Fibroblast of skin of abdomen (primary cell): ENCODE results near the gene PKD1L1.
"Not testable (repeated sequence)": the region's sequence is repeated elsewhere in the genome, so short reads cannot be mapped to it uniquely, and the experiment has no call there.

Source experiments
- DNase-seq: peaks from one replicate; pipeline ENCODE4 v3.0.0-alpha.2; 2013

The PKD1L1 gene

DNA sequence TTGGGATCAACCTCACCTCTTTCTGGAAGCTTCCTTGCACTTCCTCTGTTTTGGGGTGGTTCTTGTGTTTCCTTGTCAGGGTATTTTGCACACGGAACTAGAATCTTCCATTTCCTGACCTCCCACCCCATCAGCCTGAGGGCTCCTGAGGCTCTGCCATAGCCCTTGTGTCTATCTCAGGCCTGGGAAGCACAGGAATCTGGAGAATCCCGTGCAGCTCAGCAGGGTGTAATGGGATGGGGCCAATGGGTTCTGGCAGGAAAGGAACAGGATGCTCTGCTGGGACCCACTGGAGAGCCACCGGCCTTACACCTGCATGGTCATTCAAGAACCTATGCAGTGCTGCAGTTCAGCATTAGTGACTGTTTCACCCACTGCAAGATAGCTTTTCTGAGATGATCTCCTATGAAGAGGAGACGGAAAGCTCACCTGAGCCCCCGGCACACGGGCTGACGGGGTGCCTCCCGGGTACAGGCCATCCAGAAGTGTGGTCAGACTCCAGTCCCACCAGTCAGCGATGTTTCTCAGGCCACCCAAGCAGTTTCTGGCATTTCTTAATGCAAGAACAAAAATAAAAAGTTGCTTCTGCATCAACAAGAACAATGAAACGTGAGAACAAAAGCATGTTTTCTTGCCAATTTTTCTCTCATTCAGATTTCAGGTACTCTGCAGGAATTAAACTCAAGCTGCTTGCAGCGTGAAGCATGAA is 133.2 kb downstream of the PKD1L1 start:
- DNase-seq, result no peak

GRCh38 chr7:47813620-47814260 is 134.5 kb downstream of the PKD1L1 start:
- DNase-seq, result no peak

DNA sequence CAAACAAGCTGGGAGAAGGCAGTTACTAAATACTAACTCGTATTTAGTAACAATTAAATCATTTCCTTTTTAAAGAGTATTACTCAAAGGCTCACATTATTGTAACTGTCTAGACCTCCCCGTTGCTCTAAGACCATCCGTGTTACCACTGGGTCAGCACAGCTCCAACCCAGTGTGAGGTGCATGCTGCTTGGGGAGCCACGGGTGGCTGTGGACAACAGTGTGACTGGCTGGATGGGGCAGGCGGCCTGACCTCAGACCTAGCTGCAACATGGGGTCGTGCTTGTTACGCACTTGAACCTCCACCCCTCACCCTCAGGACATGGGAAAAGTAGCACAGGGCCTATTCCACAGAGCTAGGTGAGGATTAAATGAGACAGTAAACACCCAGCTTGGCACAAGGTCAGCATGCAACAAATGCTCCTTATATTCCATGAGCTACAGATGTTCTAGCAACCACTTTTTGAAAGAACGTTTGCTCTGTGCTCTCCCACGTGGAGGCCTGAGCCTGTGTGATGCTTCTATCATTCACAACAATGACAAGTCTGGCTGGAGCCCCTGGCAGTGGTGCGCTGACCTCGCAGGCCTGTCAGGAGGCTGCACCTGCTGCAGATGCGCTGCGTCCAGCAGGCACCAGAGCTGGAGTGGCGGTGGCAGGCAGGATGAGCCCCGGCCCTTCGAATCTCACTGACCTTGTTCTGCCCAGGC is 135.7 kb downstream of the PKD1L1 start:
- peak; percentile 25 for DNase-seq

DNA sequence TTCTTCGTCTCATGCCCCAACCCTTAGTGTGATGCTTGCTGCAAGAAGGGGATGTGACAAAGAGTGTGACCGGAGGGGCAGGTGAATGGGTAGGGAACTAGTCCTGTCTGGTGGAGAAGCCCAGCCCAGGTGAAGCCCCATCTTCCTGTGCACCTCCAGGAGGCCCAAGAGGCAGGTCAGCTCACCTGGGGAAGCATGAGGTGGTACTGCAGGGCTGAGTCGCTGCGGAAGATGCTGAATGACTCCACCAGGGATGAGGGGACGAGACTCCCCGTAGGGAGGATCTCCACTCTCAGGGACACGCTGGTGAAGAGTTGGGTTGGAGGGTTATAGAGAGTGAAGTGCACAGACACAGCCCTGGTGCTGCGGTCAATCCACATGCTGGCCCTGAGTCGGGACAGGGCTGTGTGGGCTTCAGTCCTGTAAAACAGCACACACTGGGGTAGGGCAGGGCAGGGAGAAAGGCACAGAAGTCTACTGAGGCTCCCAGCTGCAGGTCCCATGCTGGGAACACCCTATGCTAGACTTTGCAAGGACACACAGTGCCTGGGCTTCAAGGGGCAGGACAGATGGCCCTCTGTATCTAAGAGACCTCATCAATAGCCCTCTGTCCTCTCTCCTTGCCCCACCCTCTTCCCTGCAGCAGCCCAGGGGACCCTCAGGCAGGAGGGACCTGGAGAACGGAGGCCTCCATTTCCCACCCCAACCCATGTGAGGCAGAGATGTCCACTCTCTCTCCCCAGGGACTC is 136.5 kb downstream of the PKD1L1 start:
- no peak for DNase-seq

DNA sequence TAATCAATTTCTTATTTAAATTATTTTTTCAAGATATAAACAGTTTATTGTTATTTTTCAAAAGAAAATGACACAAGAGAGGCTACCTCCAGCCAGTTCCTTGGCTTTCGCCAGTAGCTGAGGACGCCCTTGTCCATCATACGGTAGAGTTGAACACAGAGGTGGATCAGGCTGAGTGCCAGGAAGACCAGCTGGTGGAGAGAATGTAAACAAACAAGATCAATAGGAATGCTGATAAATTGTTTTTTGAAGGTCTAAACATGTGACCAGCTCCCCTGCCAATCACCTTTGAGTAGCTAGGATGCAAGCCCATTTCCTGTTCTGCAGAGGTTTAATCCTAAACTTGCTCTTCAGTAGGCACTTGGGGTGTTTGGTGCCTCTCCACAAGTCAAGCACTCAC is 138.9 kb downstream of the PKD1L1 start:
- no peak for DNase-seq

- no peak for DNase-seq
Measured at GRCh38 chr7:47808321-47808720, 139.9 kb downstream of the PKD1L1 start.

GRCh38 chr7:47807756-47808155 is 140.5 kb downstream of the PKD1L1 start:
- no peak for DNase-seq

DNA sequence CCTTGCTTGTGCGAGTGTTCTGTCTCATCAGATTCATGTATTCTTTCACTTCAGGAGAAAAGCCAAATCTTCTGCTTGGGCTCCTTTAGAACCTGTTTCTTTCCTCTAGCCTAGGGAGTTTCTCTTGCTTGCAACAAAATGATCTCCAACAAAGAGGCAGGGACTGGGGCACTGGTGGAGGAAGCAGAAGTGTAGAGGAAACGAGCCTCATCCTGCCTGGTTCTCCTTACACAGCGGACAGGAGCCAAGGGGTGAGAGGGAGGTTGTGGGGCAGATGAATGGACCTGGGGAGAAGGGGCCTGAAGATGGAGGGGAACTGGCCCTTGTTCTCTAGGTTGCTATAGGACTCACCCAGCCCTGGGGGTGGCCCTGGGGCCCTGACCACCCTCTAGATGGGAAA is 141.1 kb downstream of the PKD1L1 start:
- DNase-seq, result no peak

DNA sequence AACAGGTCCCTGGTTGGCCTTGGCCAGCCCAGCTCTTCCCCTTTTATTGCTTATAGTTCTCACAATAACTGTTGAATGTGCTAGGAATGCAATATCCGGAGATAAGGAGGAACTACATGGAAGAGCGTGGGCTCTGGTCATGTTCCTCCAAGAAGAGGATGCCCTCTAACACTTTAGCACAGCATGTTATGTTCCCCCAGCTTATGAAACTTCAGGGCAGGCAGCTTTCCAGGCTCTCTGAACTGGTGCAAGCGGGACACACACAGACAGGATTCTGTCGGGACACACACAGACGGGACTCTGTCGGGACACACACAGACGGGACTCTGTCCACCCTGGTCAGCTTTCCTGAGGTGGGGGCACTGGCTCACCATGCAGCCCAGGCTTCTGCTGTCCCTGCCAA is 141.6 kb downstream of the PKD1L1 start:
- no peak for DNase-seq

GRCh38 chr7:47804767-47805545 is 143.3 kb downstream of the PKD1L1 start:
- no peak for DNase-seq

DNA sequence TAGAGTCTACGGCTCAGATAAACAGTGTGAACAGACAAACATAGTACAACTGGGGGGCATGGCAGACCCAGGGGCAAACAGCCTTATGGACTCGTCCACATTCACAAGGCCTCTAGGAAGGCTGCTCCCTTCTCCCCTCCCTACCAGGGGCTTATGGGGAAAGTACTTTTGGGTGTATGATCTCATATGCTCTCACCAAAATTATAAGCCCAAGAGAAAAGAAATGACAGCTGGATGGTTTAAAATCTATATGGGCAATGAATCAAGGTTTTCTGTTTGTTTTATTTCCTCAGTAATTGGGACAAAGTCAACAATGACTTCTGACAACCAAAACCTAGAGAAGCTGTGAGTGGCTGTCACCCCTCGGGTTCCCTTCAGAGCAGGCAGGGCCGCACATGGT is 144.4 kb downstream of the PKD1L1 start:
- no peak for DNase-seq

- DNase-seq, result no peak
Measured at GRCh38 chr7:47803025-47803424, 145.2 kb downstream of the PKD1L1 start.

DNA sequence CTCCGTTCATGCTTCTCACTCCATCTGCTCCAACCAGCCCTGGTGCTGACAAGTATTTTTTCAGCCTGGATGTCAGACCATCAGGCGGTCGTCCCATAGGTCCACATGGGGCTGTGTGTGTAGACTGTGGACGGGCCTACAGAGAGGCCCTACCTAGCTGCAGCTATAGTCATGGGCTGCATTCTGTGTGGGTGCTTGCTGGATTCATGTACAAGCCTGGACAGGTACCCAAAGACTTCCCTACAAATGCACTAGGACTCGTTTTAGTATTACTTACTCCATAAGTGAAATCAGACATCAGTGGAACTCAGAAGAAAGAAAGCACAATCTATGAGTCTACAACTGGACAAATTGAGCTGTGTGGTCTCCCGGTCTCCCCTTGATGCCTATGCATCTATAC is 146.8 kb downstream of the PKD1L1 start:
- DNase-seq, result no peak

- DNase-seq, result peak; percentile 34
Measured at GRCh38 chr7:47799524-47799923, 148.7 kb downstream of the PKD1L1 start.

GRCh38 chr7:47796347-47796746 is 151.9 kb downstream of the PKD1L1 start:
- DNase-seq, result no peak

GRCh38 chr7:47795631-47796030 is 152.6 kb downstream of the PKD1L1 start:
- peak; percentile 95 for DNase-seq

- DNase-seq, result not testable (repeated sequence)
Measured at GRCh38 chr7:47795126-47795525, 153.1 kb downstream of the PKD1L1 start.

GRCh38 chr7:47794016-47794415 is 154.2 kb downstream of the PKD1L1 start:
- no peak for DNase-seq

DNA sequence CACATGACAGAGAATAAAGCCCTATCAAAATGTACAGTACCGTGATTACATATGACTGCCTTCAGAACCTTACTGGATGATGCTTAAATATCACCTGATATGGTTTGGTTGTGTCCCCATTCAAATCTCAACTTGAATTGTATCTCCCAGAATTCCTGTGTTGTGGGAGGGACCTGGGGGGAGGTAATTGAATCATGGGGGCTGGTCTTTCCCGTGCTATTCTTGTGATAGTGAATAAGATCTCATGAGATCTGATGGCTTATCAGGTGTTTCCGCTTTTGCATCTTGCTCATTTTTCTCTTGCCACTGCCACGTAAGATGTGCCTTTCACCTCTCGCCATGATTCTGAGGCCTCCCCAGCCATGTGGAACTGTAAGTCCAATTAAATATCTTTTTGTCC is 155.1 kb downstream of the PKD1L1 start:
- not testable (repeated sequence) for DNase-seq

DNA sequence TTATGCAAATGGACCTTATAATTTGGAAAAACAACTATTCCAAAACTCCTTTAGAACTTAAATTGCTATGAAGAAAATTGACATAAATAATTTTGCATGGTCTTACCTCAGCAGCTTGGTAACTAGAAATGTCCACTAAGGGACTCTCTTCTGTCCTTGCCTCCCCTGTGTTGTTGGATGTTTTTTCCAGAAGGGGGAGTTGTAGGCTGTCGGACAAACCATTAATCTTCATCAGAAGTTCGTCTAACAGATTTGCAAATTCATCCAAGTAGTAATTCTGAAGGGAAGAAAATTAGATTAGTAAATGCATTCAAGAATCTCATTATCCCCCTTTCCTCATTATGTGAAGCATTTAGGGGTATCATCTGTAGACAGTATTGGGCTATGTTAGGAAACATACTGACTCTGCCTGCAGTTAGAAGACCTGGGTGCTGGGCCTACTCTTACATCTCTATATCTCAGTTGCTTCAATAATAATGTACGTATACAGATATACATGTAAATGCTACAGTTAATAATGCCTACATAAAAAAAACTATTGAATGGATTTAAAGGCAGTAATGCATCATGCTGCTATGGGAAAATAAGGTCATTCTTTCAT is 155.6 kb downstream of the PKD1L1 start:
- DNase-seq, result no peak

- no peak for DNase-seq
Measured at GRCh38 chr7:47791682-47792081, 156.6 kb downstream of the PKD1L1 start.

GRCh38 chr7:47788083-47788482 is 160.2 kb downstream of the PKD1L1 start:
- DNase-seq, result no peak
